ENCODE data around the gene KCND3.

Gene KCND3

DNA sequence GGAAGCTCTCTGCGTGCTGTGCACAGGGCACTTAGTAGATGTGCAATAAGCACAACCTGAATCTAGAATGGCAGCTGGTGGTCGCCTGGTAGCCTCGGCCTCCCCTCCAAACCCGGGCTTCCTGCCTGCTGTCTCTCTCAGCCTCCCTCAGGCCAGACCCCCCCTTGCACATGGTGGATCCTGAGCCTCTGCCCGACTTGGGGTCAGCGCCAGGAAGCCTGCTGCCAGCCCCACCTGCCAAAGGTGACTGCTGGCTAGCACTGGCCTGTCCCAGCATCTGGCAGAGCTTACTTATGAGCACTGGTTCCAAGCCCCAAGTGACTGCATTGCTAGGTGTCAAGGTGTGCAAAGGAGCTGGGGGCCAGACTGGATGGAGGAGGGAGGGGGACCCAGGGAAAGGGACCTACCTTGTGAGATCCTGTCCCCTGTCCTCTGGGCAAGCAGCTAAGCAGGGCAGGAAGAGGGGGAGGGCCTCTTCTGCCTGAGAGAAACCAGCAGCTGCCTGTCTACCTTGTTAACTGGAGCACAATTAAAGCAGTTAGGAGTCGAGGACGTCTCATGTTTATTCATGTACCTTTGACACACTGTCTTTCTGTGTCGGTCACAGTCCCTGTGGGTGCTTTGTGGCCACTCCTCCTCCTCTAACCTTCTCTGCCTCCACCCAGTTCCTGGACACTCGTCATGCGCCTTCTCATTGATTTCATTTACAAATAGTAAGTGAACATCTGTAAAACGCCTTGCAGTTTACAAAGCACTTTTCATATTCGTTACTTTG is 132.9 kb downstream of the KCND3 start:
- no peak for TF ChIP-seq ZFP3 (CRISPR knock-in tag; IDR thresholded peaks at IDR 0.05)
- TF ChIP-seq PPARA (CRISPR knock-in tag; IDR thresholded peaks at IDR 0.05; ENCODE audit: borderline replicate concordance), result no peak
- TF ChIP-seq, protein P1, sequence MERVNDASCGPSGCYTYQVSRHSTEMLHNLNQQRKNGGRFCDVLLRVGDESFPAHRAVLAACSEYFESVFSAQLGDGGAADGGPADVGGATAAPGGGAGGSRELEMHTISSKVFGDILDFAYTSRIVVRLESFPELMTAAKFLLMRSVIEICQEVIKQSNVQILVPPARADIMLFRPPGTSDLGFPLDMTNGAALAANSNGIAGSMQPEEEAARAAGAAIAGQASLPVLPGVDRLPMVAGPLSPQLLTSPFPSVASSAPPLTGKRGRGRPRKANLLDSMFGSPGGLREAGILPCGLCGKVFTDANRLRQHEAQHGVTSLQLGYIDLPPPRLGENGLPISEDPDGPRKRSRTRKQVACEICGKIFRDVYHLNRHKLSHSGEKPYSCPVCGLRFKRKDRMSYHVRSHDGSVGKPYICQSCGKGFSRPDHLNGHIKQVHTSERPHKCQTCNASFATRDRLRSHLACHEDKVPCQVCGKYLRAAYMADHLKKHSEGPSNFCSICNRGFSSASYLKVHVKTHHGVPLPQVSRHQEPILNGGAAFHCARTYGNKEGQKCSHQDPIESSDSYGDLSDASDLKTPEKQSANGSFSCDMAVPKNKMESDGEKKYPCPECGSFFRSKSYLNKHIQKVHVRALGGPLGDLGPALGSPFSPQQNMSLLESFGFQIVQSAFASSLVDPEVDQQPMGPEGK (CRISPR knock-in tag; IDR thresholded peaks at IDR 0.05; ENCODE audit: borderline replicate concordance), result no peak
- TF ChIP-seq, protein P2, sequence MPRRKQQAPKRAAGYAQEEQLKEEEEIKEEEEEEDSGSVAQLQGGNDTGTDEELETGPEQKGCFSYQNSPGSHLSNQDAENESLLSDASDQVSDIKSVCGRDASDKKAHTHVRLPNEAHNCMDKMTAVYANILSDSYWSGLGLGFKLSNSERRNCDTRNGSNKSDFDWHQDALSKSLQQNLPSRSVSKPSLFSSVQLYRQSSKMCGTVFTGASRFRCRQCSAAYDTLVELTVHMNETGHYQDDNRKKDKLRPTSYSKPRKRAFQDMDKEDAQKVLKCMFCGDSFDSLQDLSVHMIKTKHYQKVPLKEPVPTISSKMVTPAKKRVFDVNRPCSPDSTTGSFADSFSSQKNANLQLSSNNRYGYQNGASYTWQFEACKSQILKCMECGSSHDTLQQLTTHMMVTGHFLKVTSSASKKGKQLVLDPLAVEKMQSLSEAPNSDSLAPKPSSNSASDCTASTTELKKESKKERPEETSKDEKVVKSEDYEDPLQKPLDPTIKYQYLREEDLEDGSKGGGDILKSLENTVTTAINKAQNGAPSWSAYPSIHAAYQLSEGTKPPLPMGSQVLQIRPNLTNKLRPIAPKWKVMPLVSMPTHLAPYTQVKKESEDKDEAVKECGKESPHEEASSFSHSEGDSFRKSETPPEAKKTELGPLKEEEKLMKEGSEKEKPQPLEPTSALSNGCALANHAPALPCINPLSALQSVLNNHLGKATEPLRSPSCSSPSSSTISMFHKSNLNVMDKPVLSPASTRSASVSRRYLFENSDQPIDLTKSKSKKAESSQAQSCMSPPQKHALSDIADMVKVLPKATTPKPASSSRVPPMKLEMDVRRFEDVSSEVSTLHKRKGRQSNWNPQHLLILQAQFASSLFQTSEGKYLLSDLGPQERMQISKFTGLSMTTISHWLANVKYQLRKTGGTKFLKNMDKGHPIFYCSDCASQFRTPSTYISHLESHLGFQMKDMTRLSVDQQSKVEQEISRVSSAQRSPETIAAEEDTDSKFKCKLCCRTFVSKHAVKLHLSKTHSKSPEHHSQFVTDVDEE (CRISPR knock-in tag; IDR thresholded peaks at IDR 0.05), result no peak
- no peak for TF ChIP-seq CSDC2 (CRISPR knock-in tag; IDR thresholded peaks at IDR 0.05)
- TF ChIP-seq, protein P3, sequence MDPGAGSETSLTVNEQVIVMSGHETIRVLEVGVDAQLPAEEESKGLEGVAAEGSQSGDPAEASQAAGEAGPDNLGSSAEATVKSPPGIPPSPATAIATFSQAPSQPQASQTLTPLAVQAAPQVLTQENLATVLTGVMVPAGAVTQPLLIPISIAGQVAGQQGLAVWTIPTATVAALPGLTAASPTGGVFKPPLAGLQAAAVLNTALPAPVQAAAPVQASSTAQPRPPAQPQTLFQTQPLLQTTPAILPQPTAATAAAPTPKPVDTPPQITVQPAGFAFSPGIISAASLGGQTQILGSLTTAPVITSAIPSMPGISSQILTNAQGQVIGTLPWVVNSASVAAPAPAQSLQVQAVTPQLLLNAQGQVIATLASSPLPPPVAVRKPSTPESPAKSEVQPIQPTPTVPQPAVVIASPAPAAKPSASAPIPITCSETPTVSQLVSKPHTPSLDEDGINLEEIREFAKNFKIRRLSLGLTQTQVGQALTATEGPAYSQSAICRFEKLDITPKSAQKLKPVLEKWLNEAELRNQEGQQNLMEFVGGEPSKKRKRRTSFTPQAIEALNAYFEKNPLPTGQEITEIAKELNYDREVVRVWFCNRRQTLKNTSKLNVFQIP (CRISPR knock-in tag; IDR thresholded peaks at IDR 0.05; ENCODE audit: borderline replicate concordance, low read depth), result no peak
- no peak for TF ChIP-seq TOX (CRISPR knock-in tag; IDR thresholded peaks at IDR 0.05; ENCODE audit: borderline replicate concordance)
- no peak for TF ChIP-seq TCF4 (CRISPR knock-in tag; IDR thresholded peaks at IDR 0.05; ENCODE audit: borderline replicate concordance)
- no peak for TF ChIP-seq GLIS3 (CRISPR knock-in tag; IDR thresholded peaks at IDR 0.05)
- no peak for TF ChIP-seq ESRRG (CRISPR knock-in tag; IDR thresholded peaks at IDR 0.05)
- TF ChIP-seq ZNF70 (CRISPR knock-in tag; IDR thresholded peaks at IDR 0.05), result no peak
- no peak for TF ChIP-seq BACH2 (CRISPR knock-in tag; IDR thresholded peaks at IDR 0.05; ENCODE audit: borderline replicate concordance)
- TF ChIP-seq ZNF565 (CRISPR knock-in tag; conservative IDR thresholded peaks at IDR 0.05; ENCODE audit: low read depth), result no peak
- no peak for TF ChIP-seq ZC3H10 (CRISPR knock-in tag; IDR thresholded peaks at IDR 0.05)
- no peak for ATAC-seq

DNA sequence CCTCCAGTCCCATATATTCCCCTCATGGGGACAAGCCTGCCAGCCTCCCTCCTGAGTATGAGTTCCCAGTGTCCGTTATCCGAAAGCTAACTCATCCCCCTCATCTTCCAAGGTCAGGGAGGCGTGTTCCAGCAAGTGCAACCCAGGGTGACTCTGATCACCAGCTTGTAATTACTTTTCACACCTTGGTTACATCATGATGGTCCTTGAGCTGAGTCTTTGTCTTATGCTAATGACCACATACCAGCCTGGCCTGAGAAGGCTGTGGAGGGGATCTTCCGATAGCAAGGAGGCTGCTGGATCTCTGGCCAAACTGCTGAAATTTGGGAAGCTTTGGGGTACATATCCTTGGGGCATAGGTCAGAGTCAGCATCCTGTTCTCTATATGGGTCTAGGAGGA is 134.2 kb downstream of the KCND3 start:
- TF ChIP-seq ZFP3 (CRISPR knock-in tag; IDR thresholded peaks at IDR 0.05), result no peak
- TF ChIP-seq ZFP30 (CRISPR knock-in tag; IDR thresholded peaks at IDR 0.05), result no peak
- no peak for TF ChIP-seq ZC3H10 (CRISPR knock-in tag; IDR thresholded peaks at IDR 0.05)
- TF ChIP-seq ISL1 (CRISPR knock-in tag; IDR thresholded peaks at IDR 0.05), result no peak
- TF ChIP-seq RARB (CRISPR knock-in tag; IDR thresholded peaks at IDR 0.05), result no peak
- TF ChIP-seq, protein P1 (CRISPR knock-in tag; IDR thresholded peaks at IDR 0.05; ENCODE audit: borderline replicate concordance), result no peak
- no peak for TF ChIP-seq ZNF565 (CRISPR knock-in tag; conservative IDR thresholded peaks at IDR 0.05; ENCODE audit: low read depth)
- no peak for TF ChIP-seq TOX (CRISPR knock-in tag; IDR thresholded peaks at IDR 0.05; ENCODE audit: borderline replicate concordance)
- no peak for TF ChIP-seq TCF4 (CRISPR knock-in tag; IDR thresholded peaks at IDR 0.05; ENCODE audit: borderline replicate concordance)
- no peak for TF ChIP-seq ZNF70 (CRISPR knock-in tag; IDR thresholded peaks at IDR 0.05)
- no peak for TF ChIP-seq BACH2 (CRISPR knock-in tag; IDR thresholded peaks at IDR 0.05; ENCODE audit: borderline replicate concordance)
- TF ChIP-seq ESRRG (CRISPR knock-in tag; IDR thresholded peaks at IDR 0.05), result no peak
- no peak for TF ChIP-seq ARNTL (CRISPR knock-in tag; IDR thresholded peaks at IDR 0.05; ENCODE audit: borderline replicate concordance, low read depth)
- TF ChIP-seq, protein P3 (CRISPR knock-in tag; IDR thresholded peaks at IDR 0.05; ENCODE audit: borderline replicate concordance, low read depth), result no peak
- no peak for TF ChIP-seq PPARA (CRISPR knock-in tag; IDR thresholded peaks at IDR 0.05; ENCODE audit: borderline replicate concordance)
- TF ChIP-seq, protein P4, sequence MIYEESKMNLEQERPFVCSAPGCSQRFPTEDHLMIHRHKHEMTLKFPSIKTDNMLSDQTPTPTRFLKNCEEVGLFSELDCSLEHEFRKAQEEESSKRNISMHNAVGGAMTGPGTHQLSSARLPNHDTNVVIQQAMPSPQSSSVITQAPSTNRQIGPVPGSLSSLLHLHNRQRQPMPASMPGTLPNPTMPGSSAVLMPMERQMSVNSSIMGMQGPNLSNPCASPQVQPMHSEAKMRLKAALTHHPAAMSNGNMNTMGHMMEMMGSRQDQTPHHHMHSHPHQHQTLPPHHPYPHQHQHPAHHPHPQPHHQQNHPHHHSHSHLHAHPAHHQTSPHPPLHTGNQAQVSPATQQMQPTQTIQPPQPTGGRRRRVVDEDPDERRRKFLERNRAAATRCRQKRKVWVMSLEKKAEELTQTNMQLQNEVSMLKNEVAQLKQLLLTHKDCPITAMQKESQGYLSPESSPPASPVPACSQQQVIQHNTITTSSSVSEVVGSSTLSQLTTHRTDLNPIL (CRISPR knock-in tag; IDR thresholded peaks at IDR 0.05; ENCODE audit: low read depth), result no peak
- TF ChIP-seq OSR1 (CRISPR knock-in tag; IDR thresholded peaks at IDR 0.05), result no peak
- TF ChIP-seq, protein P2 (CRISPR knock-in tag; IDR thresholded peaks at IDR 0.05), result no peak
- no peak for TF ChIP-seq CSDC2 (CRISPR knock-in tag; IDR thresholded peaks at IDR 0.05)
- no peak for TF ChIP-seq ZNF8 (CRISPR knock-in tag; IDR thresholded peaks at IDR 0.05)
- no peak for ATAC-seq

Measured in SK-N-SH treated with all-trans-retinoic acid at 6 μM for 48 hours (cell line).